SK-N-MC (cell line): ENCODE results near the gene MTTP.

Experiments
- DNase-seq: peaks from one replicate; pipeline ENCODE4 v3.0.0-alpha.2; 2011; ENCODE audit warnings: low read depth, low spot score
- H3K27ac ChIP-seq: fragments of 200-600 bp; sonication (generic); 2 replicates; pipeline ENCODE4 v1.5.1; 2016; ENCODE audit warnings: mixed run types
- H3K36me3 ChIP-seq: fragments of 200-600 bp; sonication (generic); 2 replicates; pipeline ENCODE4 v1.6.1; 2017; ENCODE audit warnings: antibody characterized with exemption, low read length, mixed read lengths; ENCODE audit not compliant: insufficient read depth
- H3K4me3 ChIP-seq: fragments of 200-600 bp; sonication (generic); 2 replicates; pipeline ENCODE4 v1.5.1; 2016
- H3K9ac ChIP-seq: fragments of 200-600 bp; sonication (generic); 2 replicates; pipeline ENCODE4 v1.8.0; 2017; ENCODE audit warnings: mixed run types, mixed read lengths; ENCODE audit not compliant: insufficient read length
- H3K9me3 ChIP-seq: fragments of 200-600 bp; sonication (generic); 2 replicates; pipeline ENCODE4 v1.6.1; 2017; ENCODE audit warnings: low read depth, mild to moderate bottlenecking, antibody characterized with exemption, low read length, moderate library complexity, mixed read lengths
- EZH2 ChIP-seq: fragments of 200-600 bp; sonication (generic); IDR thresholded peaks from one replicate; pipeline ENCODE4 v1.6.1; 2017; ENCODE audit warnings: antibody characterized with exemption
- FOXP2 ChIP-seq: optimal IDR thresholded peaks from 2 replicates; pipeline ENCODE3; 2011; ENCODE audit warnings: mild to moderate bottlenecking, moderate library complexity; ENCODE audit not compliant: insufficient read depth; ENCODE audit errors: extremely low read length, control extremely low read depth
- POLR2AphosphoS5 ChIP-seq: IDR thresholded peaks from 2 replicates; pipeline ENCODE4 v1.6.1; 2012; ENCODE audit warnings: mild to moderate bottlenecking, low read depth, low read length, borderline replicate concordance

MTTP gene

GRCh38 chr4:99642725-99643489 is 68.3 kb downstream of the MTTP start:
- no peak overlapping the region for H3K27ac ChIP-seq
- no peaks in the 10 kb centered on the region for H3K36me3 ChIP-seq
- no peak for DNase-seq

GRCh38 chr4:99644453-99644852 is 69.8 kb downstream of the MTTP start:
- Histone ChIP-seq H3K9ac (no peak overlapping the region), H3K4me3 (no peak overlapping the region), H3K9me3 (no peaks in the 10 kb centered on the region), H3K27ac (no peak overlapping the region), H3K36me3 (no peaks in the 10 kb centered on the region)
- TF ChIP-seq EZH2 = no peak
- no peak for TF ChIP-seq POLR2AphosphoS5
- TF ChIP-seq FOXP2 = no peak
- no peak for DNase-seq

More at GRCh38 chr4:99642725-99643489, 68.3 kb downstream of the MTTP start:
- no peak overlapping the region for H3K9ac ChIP-seq
- no peak for TF ChIP-seq POLR2AphosphoS5
- H3K4me3 ChIP-seq = no peak overlapping the region
- no peaks in the 10 kb centered on the region for H3K9me3 ChIP-seq

- no peak for DNase-seq
- TF ChIP-seq FOXP2 = no peak
- TF ChIP-seq POLR2AphosphoS5 = no peak
- no peak for TF ChIP-seq EZH2
- Histone ChIP-seq H3K4me3 (no peak overlapping the region), H3K9ac (no peak overlapping the region), H3K9me3 (no peaks in the 10 kb centered on the region), H3K36me3 (no peaks in the 10 kb centered on the region), H3K27ac (no peak overlapping the region)
Observed at GRCh38 chr4:99645036-99645435, 70.4 kb downstream of the MTTP start.

- no peak overlapping the region for H3K27ac ChIP-seq
- no peak overlapping the region for H3K4me3 ChIP-seq
- TF ChIP-seq POLR2AphosphoS5 (no peak), EZH2 (no peak), FOXP2 (no peak)
- no peak overlapping the region for H3K9ac ChIP-seq
- H3K9me3 ChIP-seq = no peaks in the 10 kb centered on the region
- H3K36me3 ChIP-seq = no peaks in the 10 kb centered on the region
- no peak for DNase-seq
Observed at GRCh38 chr4:99645638-99646037, 71.0 kb downstream of the MTTP start.

- H3K4me3 ChIP-seq = no peak overlapping the region
- H3K9ac ChIP-seq = no peak overlapping the region
- TF ChIP-seq EZH2 = no peak
- H3K36me3 ChIP-seq = no peaks in the 10 kb centered on the region
- no peaks in the 10 kb centered on the region for H3K9me3 ChIP-seq
- DNase-seq = no peak
- H3K27ac ChIP-seq = no peak overlapping the region
Observed at GRCh38 chr4:99647071-99647470, 72.4 kb downstream of the MTTP start.

- no peaks in the 10 kb centered on the region for H3K36me3 ChIP-seq
- no peak overlapping the region for H3K4me3 ChIP-seq
- no peak overlapping the region for H3K27ac ChIP-seq
- no peak for DNase-seq
- H3K9me3 ChIP-seq = no peaks in the 10 kb centered on the region
- H3K9ac ChIP-seq = no peak overlapping the region
- TF ChIP-seq POLR2AphosphoS5 (no peak), EZH2 (no peak), FOXP2 (no peak)
Observed at GRCh38 chr4:99648321-99648720, 73.7 kb downstream of the MTTP start.

GRCh38 chr4:99649208-99649607 is 74.6 kb downstream of the MTTP start:
- Histone ChIP-seq H3K9me3 (no peaks in the 10 kb centered on the region), H3K36me3 (no peaks in the 10 kb centered on the region), H3K4me3 (no peak overlapping the region), H3K9ac (no peak overlapping the region), H3K27ac (no peak overlapping the region)
- TF ChIP-seq EZH2 (no peak), FOXP2 (no peak), POLR2AphosphoS5 (no peak)
- DNase-seq = no peak

- Histone ChIP-seq H3K9me3 (no peaks in the 10 kb centered on the region), H3K27ac (no peak overlapping the region), H3K36me3 (no peaks in the 10 kb centered on the region), H3K4me3 (no peak overlapping the region), H3K9ac (no peak overlapping the region)
- no peak for DNase-seq
- TF ChIP-seq POLR2AphosphoS5 = no peak
- no peak for TF ChIP-seq FOXP2
- TF ChIP-seq EZH2 = no peak
Observed at GRCh38 chr4:99649778-99650177, 75.2 kb downstream of the MTTP start.
